BE2C (cell line): Measurements from ENCODE around the gene TSPYL6.

ENCODE experiments used
- DNase-seq: peaks from one replicate; pipeline ENCODE4 v3.0.0-alpha.2; 2020
- H3K27me3 ChIP-seq: fragments of 250-450 bp; sonication (Bioruptor Pico); 2 replicates; pipeline ENCODE4 v1.5.1; 2020; ENCODE audit warnings: mild to moderate bottlenecking
- H3K36me3 ChIP-seq: fragments of 250-450 bp; sonication (Bioruptor Pico); 2 replicates; pipeline ENCODE4 v1.5.1; 2020; ENCODE audit warnings: mild to moderate bottlenecking
- H3K4me1 ChIP-seq: fragments of 250-450 bp; sonication (Bioruptor Pico); 2 replicates; pipeline ENCODE4 v1.5.1; 2020
- H3K4me3 ChIP-seq: 2 replicates; pipeline ENCODE4 v1.5.1; 2011; ENCODE audit warnings: low read depth, low read length
- H3K9me3 ChIP-seq: fragments of 250-450 bp; sonication (Bioruptor Pico); 2 replicates; pipeline ENCODE4 v1.5.1; 2020
- TF ChIP-seq, protein P1 (sequence below): IDR thresholded peaks from 2 replicates; pipeline ENCODE4 v1.5.1; 2012; ENCODE audit warnings: mild to moderate bottlenecking, low read depth, low read length

The TSPYL6 gene

DNA sequence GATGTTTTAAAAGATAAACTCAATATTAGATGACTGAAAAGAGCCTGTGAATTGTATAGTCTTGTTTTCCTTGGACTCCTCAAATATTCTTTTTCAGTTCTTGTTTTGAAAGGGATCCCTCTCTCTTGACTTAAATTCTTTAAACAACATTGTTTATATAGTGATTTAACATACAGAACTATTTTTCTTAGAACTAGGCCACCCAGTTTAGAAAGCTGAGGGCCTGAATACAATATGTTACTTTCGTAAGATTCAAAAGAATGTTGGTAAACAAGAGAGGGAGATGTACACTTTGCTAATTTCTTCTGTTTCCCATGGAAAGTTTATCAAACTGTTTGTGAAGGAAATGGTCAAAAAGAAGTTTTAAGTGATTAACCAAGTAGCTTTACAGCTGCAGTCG is 5.5 kb upstream of the TSPYL6 start:
- DNase-seq = no peak
- TF ChIP-seq, protein P1, sequence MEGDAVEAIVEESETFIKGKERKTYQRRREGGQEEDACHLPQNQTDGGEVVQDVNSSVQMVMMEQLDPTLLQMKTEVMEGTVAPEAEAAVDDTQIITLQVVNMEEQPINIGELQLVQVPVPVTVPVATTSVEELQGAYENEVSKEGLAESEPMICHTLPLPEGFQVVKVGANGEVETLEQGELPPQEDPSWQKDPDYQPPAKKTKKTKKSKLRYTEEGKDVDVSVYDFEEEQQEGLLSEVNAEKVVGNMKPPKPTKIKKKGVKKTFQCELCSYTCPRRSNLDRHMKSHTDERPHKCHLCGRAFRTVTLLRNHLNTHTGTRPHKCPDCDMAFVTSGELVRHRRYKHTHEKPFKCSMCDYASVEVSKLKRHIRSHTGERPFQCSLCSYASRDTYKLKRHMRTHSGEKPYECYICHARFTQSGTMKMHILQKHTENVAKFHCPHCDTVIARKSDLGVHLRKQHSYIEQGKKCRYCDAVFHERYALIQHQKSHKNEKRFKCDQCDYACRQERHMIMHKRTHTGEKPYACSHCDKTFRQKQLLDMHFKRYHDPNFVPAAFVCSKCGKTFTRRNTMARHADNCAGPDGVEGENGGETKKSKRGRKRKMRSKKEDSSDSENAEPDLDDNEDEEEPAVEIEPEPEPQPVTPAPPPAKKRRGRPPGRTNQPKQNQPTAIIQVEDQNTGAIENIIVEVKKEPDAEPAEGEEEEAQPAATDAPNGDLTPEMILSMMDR = no peak
- no peaks in the 10 kb centered on the region for H3K4me1 ChIP-seq
- no peaks in the 10 kb centered on the region for H3K9me3 ChIP-seq
- H3K4me3 ChIP-seq = no peak overlapping the region
- no peaks in the 10 kb centered on the region for H3K27me3 ChIP-seq
- no peaks in the 10 kb centered on the region for H3K36me3 ChIP-seq

DNA sequence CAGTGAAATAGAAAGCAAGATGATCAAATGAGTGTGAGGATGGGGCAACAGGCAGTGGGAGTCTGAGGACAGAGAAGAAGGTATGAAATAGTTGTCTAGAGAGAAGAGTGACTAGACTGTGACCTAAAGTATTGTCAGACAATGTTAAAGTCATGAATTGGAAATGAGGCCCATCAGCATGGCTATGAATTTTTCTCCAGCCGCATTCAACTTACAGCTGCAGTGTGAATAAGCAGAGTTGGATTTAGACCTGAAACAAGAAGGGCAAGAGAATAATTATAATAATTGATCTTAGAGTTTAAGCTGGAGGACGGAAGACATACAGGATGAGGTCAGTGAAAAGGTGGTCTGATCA is 4.2 kb upstream of the TSPYL6 start:
- H3K36me3 ChIP-seq = no peaks in the 10 kb centered on the region
- H3K9me3 ChIP-seq = no peaks in the 10 kb centered on the region
- no peaks in the 10 kb centered on the region for H3K4me1 ChIP-seq
- DNase-seq = no peak
- no peaks in the 10 kb centered on the region for H3K27me3 ChIP-seq
- TF ChIP-seq, protein P1 = no peak
- no peak overlapping the region for H3K4me3 ChIP-seq

DNA sequence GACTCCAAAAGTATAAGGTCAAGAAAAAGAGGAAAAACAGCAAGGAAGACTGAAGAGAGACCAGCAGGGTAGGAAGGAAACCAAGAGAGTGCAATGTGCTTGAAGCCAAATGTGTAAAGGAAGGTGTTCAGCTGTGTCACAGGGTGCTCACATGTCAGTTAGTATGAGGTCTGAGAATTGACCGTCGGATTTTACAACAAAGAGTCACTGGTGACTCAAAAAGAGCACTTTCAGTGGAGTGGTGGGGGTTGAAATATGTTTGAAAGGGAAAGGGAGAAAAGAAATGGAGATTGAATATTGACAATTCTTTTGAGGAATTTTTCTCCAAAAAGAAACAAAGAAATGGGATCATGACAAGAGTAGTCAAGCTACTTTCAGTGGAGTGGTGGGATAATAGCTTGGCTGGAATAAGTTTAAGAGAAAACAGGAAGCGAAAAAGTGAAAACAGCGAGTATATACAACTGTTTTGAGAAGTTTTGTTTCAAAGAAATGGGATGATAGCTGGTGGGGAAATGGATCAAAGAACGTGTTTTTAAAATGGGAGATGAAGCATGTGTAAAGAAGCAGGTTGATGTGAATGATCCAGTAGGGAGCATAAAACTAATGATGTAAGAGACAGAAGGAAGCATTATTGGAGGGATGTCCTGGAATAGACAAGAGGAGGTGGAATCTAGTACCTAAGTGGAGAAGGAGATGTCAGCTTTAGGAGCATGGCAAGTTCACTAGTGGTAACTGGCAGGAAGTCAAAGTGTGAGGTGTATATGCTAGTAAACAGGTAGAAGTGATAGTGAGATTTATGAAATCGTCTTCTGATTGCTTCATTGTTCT is 3.6 kb upstream of the TSPYL6 start:
- TF ChIP-seq, protein P1 = no peak
- no peak for DNase-seq
- H3K4me1 ChIP-seq = no peaks in the 10 kb centered on the region
- no peaks in the 10 kb centered on the region for H3K36me3 ChIP-seq
- H3K4me3 ChIP-seq = no peak overlapping the region
- H3K27me3 ChIP-seq = no peaks in the 10 kb centered on the region
- no peaks in the 10 kb centered on the region for H3K9me3 ChIP-seq

DNA sequence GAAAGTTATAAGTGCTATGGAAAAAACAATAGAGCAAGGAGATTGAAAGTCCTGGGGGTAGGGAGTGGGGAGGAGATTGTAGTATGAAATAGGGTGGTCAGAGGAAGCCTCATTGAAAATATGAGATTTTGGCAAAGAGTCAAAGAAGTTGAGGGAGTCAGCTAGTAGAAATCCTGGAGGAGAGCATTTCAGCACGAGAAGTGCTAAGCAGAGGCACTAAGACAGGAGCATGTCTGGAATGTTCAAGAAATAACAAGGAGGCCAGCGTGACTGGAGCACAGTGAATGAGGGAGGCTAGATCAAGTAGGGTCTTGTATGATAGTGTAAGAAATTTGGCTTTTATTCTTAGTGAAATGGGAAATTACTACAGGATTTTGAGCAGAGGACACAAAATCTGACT is 2.1 kb upstream of the TSPYL6 start:
- Histone ChIP-seq H3K4me1 (no peaks in the 10 kb centered on the region), H3K36me3 (no peaks in the 10 kb centered on the region), H3K27me3 (no peaks in the 10 kb centered on the region), H3K9me3 (no peaks in the 10 kb centered on the region), H3K4me3 (no peak overlapping the region)
- TF ChIP-seq, protein P1 = no peak
- no peak for DNase-seq

DNA sequence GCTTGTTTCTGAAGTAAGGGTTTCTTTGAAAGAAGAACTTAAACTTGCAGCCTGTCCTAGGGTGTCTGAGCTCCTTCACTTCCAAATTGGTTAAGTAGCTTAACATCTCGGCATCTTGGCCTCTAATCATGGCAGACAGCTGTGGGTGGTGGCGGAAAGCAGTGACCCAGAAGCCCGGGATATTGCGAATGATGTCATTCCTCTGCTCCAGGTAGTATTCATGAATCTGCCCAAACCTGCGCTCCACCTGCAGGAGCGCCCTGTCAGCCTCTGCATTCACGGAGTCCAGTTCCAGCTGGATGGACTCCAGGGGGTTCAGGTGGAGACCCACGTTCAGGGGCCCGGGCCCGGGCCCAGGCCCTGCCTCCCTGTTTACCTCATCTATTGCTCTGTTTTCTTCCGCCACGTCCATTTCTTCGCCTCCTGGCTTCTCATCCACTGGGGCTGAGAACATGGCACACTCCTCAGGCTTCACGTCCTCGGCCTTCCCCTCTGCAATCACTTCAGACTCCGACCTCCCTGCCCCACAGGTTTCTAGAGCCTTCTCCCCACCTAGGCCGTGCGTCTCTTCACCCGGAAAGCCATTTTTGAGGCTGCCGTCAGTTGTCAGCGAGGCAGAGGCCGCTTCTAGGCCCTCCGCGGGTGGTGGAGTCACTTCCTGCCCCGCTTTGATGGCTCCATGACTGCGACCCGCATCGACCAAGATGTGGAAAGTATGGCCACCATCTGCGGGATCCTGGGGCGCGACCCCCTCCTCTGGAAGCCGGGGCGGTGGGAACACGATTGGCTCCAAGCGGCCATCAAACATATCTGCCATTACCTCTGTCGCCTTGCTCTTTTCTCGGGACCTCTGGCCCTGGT is 569 bp downstream of the TSPYL6 start:
- Histone ChIP-seq H3K36me3 (no peaks in the 10 kb centered on the region), H3K4me1 (no peaks in the 10 kb centered on the region), H3K9me3 (no peaks in the 10 kb centered on the region), H3K4me3 (no peak overlapping the region), H3K27me3 (no peaks in the 10 kb centered on the region)
- TF ChIP-seq, protein P1 = no peak
- no peak for DNase-seq

DNA sequence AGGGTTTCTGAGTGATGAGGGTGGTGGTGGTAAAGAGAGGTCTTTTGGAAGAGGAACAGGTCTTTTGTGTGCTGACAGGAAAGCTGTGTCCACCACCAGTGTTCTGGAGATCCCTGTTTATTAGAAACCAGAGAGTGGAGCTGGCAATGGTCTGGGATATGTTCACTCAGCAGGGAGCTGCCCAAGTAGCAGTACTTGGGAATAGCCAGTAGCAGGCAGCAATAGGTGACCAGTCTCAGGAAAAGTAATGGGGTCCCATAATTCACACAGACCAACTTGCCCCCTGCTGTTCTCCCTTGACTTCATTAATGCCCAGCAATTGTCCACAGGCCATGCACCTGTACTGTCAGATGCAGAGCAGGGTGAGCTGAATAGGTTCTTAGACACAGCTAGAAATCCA is 1.8 kb downstream of the TSPYL6 start:
- Histone ChIP-seq H3K36me3 (no peaks in the 10 kb centered on the region), H3K9me3 (no peaks in the 10 kb centered on the region), H3K4me3 (no peak overlapping the region), H3K4me1 (no peaks in the 10 kb centered on the region), H3K27me3 (no peaks in the 10 kb centered on the region)
- no peak for DNase-seq
- TF ChIP-seq, protein P1 = 0 out of 2 replicates have a peak, but pooled peaks have one; percentile 12
